GM21423 (cell line): Measurements from ENCODE around the gene SLIT3.

Experiments used
- ATAC-seq: cut with Tn5 transposase; IDR thresholded peaks from one replicate; pipeline ENCODE4 v1.9.1; 2021; ENCODE audit warnings: mild to moderate bottlenecking, moderate library complexity; ENCODE audit not compliant: unreplicated experiment

Gene SLIT3

GRCh38 chr5:168788786-168789185, 512.2 kb downstream of the SLIT3 start:
- ATAC-seq, result no peak

GRCh38 chr5:168788107-168788506, 512.8 kb downstream of the SLIT3 start:
- ATAC-seq, result no peak

GRCh38 chr5:168786147-168786546, 514.8 kb downstream of the SLIT3 start:
- no peak for ATAC-seq

GRCh38 chr5:168784454-168784853, 516.5 kb downstream of the SLIT3 start:
- no peak for ATAC-seq

- ATAC-seq, result no peak
Observed at GRCh38 chr5:168781941-168782571, 518.9 kb downstream of the SLIT3 start.

GRCh38 chr5:168780888-168781287, 520.1 kb downstream of the SLIT3 start:
- no peak for ATAC-seq

- ATAC-seq, result no peak
Observed at GRCh38 chr5:168779333-168779732, 521.6 kb downstream of the SLIT3 start.

GRCh38 chr5:168778536-168778935, 522.4 kb downstream of the SLIT3 start:
- ATAC-seq, result no peak

GRCh38 chr5:168777651-168778050, 523.3 kb downstream of the SLIT3 start:
- no peak for ATAC-seq

- ATAC-seq, result no peak
Observed at GRCh38 chr5:168776070-168776469, 524.9 kb downstream of the SLIT3 start.

GRCh38 chr5:168773226-168773625, 527.7 kb downstream of the SLIT3 start:
- no peak for ATAC-seq

- no peak for ATAC-seq
Observed at GRCh38 chr5:168772316-168772961, 528.5 kb downstream of the SLIT3 start.

- no peak for ATAC-seq
Observed at GRCh38 chr5:168771678-168772077, 529.3 kb downstream of the SLIT3 start.

- no peak for ATAC-seq
Observed at GRCh38 chr5:168770996-168771395, 529.9 kb downstream of the SLIT3 start.

GRCh38 chr5:168770036-168770498, 530.9 kb downstream of the SLIT3 start:
- no peak for ATAC-seq

- no peak for ATAC-seq
Observed at GRCh38 chr5:168768172-168768571, 532.8 kb downstream of the SLIT3 start.

GRCh38 chr5:168766426-168766700, 534.6 kb downstream of the SLIT3 start:
- ATAC-seq, result no peak

GRCh38 chr5:168765551-168766425, 535.2 kb downstream of the SLIT3 start:
- no peak for ATAC-seq

- ATAC-seq, result no peak
Observed at GRCh38 chr5:168765086-168765550, 535.8 kb downstream of the SLIT3 start.

GRCh38 chr5:168756453-168757391, 544.2 kb downstream of the SLIT3 start:
- no peak for ATAC-seq
